Activated CD4-positive, alpha-beta T cell treated with anti-CD3 and anti-CD28 coated beads for 36 hours (primary cell): ENCODE measurements around the gene ADAMTS18. TPM values are rescaled to one million over a fixed set of nuclear protein-coding genes. Genes with fewer than 3 reads are reported as not detected.

Experiments
- ATAC-seq: fragments of 200-7000 bp; cut with Tn5 transposase; one replicate; pipeline ENCODE4 v1.10.0; 2021; ENCODE audit warnings: mild to moderate bottlenecking, moderate library complexity
- CTCF ChIA-PET: fragments of 350-600 bp; sonication (Branson Sonifier 250); formaldehyde crosslinking; loops from one replicate; lab custom pipeline; 2021; ENCODE audit warnings: antibody characterized with exemption; lab: Charles Lee
- POLR2A ChIA-PET: fragments of 350-600 bp; sonication (Branson Sonifier 250); formaldehyde crosslinking; loops from one replicate; lab custom pipeline; 2021; ENCODE audit warnings: antibody characterized with exemption, inconsistent platforms; lab: Charles Lee
- DNase-seq: peaks from one replicate; pipeline ENCODE4 v3.0.0-alpha.2; 2020
- H3K27ac Mint-ChIP-seq: one replicate; pipeline ENCODE4 v1.8.0; 2021; ENCODE audit warnings: mixed read lengths
- H3K27me3 Mint-ChIP-seq: one replicate; pipeline ENCODE4 v1.8.0; 2021; ENCODE audit warnings: mixed read lengths
- H3K36me3 Mint-ChIP-seq: one replicate; pipeline ENCODE4 v1.8.0; 2021; ENCODE audit warnings: low read depth, mixed read lengths
- H3K4me1 Mint-ChIP-seq: one replicate; pipeline ENCODE4 v1.8.0; 2021; ENCODE audit warnings: mixed read lengths
- H3K4me3 Mint-ChIP-seq: one replicate; pipeline ENCODE4 v1.8.0; 2021; ENCODE audit warnings: mild to moderate bottlenecking, moderate library complexity, mixed read lengths
- H3K9me3 Mint-ChIP-seq: one replicate; pipeline ENCODE4 v1.8.0; 2021; ENCODE audit warnings: low read depth, mixed read lengths
- intact Hi-C, 2 experiments: fragments of 100-400 bp; cut with DNase I in 1 of 2; cut with micrococcal nuclease in 1 of 2; formaldehyde crosslinking; loops; one replicate each; pipeline versions ENCODE4 v1.14.2 to v1.15.1; 2022 to 2024; cut with DNase I, micrococcal nuclease
- total RNA-seq, 2 experiments: library from RNA; stranded (reverse); gene quantifications; one replicate each; pipeline ENCODE4 v1.2.3, GENCODE V29; 2021

Gene ADAMTS18
- total RNA-seq, 2 experiments from 2014 or later = not detected

GRCh38 chr16:77322757-77323156 is 112.1 kb downstream of the ADAMTS18 start:
- intact Hi-C loops = no loop called here
- Mint-ChIP-seq H3K27ac (no peak overlapping the region), H3K9me3 (no peaks in the 10 kb centered on the region), H3K36me3 (no peaks in the 10 kb centered on the region), H3K4me1 (peaks cover 15% of the 10 kb centered on the region), H3K4me3 (no peak overlapping the region), H3K27me3 (peaks cover 19% of the 10 kb centered on the region)
- CTCF ChIA-PET = interaction anchor here (0.9 kb wide), 1 partner anchor 14 kb away, joined by 3 read pairs; no protein-coding TSS in a partner anchor
- no peak for ATAC-seq
- no peak for DNase-seq
- POLR2A ChIA-PET = no interaction called here

- no peak overlapping the region for H3K4me3 Mint-ChIP-seq
Observed at GRCh38 chr16:77317059-77317458, 117.8 kb downstream of the ADAMTS18 start.

GRCh38 chr16:77310877-77311276 is 124.0 kb downstream of the ADAMTS18 start:
- H3K4me1 Mint-ChIP-seq = peaks cover 28% of the 10 kb centered on the region
- CTCF ChIA-PET = interaction anchor here (1.6 kb wide), 1 partner anchor 74 kb away, joined by 4 read pairs; no protein-coding TSS in a partner anchor
- no peak overlapping the region for H3K27ac Mint-ChIP-seq
- DNase-seq = no peak
- intact Hi-C loops = no loop called here
- peaks cover 8% of the 10 kb centered on the region for H3K27me3 Mint-ChIP-seq
- no peak overlapping the region for H3K4me3 Mint-ChIP-seq
- H3K36me3 Mint-ChIP-seq = no peaks in the 10 kb centered on the region
- ATAC-seq = no peak
- POLR2A ChIA-PET = no interaction called here
- H3K9me3 Mint-ChIP-seq = peaks cover 2% of the 10 kb centered on the region

More at GRCh38 chr16:77317059-77317458, 117.8 kb downstream of the ADAMTS18 start:
- peak; percentile 57 for ATAC-seq
- intact Hi-C loops = no loop called here
- no peaks in the 10 kb centered on the region for H3K36me3 Mint-ChIP-seq
- H3K27ac Mint-ChIP-seq = no peak overlapping the region
- H3K9me3 Mint-ChIP-seq = peaks cover 2% of the 10 kb centered on the region
- ChIA-PET CTCF (no interaction called here), POLR2A (no interaction called here)
- H3K27me3 Mint-ChIP-seq = peaks cover 5% of the 10 kb centered on the region
- DNase-seq = no peak
- H3K4me1 Mint-ChIP-seq = no peaks in the 10 kb centered on the region

- intact Hi-C loops = loop anchor here (1.0 to 10.0 kb wide), 9 partner anchors 19 to 1959 kb away; partner anchors contain the start of genes MON1B (in 1 of the 2) and WWOX (in 1 of the 2)
- Mint-ChIP-seq H3K4me1 (peaks cover 28% of the 10 kb centered on the region), H3K36me3 (no peaks in the 10 kb centered on the region), H3K27me3 (peaks cover 14% of the 10 kb centered on the region), H3K4me3 (no peak overlapping the region), H3K27ac (peak overlapping the region; percentile 73), H3K9me3 (peaks cover 2% of the 10 kb centered on the region)
- POLR2A ChIA-PET = interaction anchor here (0.6 kb wide), 1 partner anchor 1658 kb away, joined by 5 read pairs; no protein-coding TSS in a partner anchor
- DNase-seq (no peak), ATAC-seq (peak; percentile 95)
- CTCF ChIA-PET = interaction anchor here (0.5 to 1.5 kb wide), 5 partner anchors 7 to 1644 kb away, joined by 3 to 4 read pairs (median 3); no protein-coding TSS in a partner anchor
Observed at GRCh38 chr16:77308163-77308561, 126.7 kb downstream of the ADAMTS18 start.

- ChIA-PET CTCF (interaction anchor here (0.5 to 1.5 kb wide), 4 partner anchors 17 to 1643 kb away, joined by 3 to 4 read pairs (median 4); no protein-coding TSS in a partner anchor), POLR2A (interaction anchor here (0.6 kb wide), 1 partner anchor 1657 kb away, joined by 5 read pairs; no protein-coding TSS in a partner anchor)
- peak overlapping the region; percentile 38 for H3K4me3 Mint-ChIP-seq
- H3K27me3 Mint-ChIP-seq = peaks cover 14% of the 10 kb centered on the region
- ATAC-seq (peak; percentile 64), DNase-seq (peak; percentile 55)
- intact Hi-C loops = loop anchor here (1.0 to 10.0 kb wide), 9 partner anchors 19 to 1960 kb away; partner anchors contain the start of genes MON1B (in 1 of the 2) and WWOX (in 1 of the 2)
- peak overlapping the region; percentile 84 for H3K27ac Mint-ChIP-seq
- H3K4me1 Mint-ChIP-seq = peaks cover 28% of the 10 kb centered on the region
- no peaks in the 10 kb centered on the region for H3K36me3 Mint-ChIP-seq
- no peaks in the 10 kb centered on the region for H3K9me3 Mint-ChIP-seq
Observed at GRCh38 chr16:77307426-77308162, 127.2 kb downstream of the ADAMTS18 start.

- ATAC-seq (no peak), DNase-seq (no peak)
- Mint-ChIP-seq H3K27ac (no peak overlapping the region), H3K27me3 (peaks cover 17% of the 10 kb centered on the region), H3K36me3 (no peaks in the 10 kb centered on the region), H3K4me3 (no peak overlapping the region), H3K4me1 (peaks cover 28% of the 10 kb centered on the region), H3K9me3 (no peaks in the 10 kb centered on the region)
- ChIA-PET POLR2A (no interaction called here), CTCF (interaction anchor here (1.1 kb wide), 1 partner anchor 70 kb away, joined by 4 read pairs; no protein-coding TSS in a partner anchor)
- intact Hi-C loops = loop anchor here (5.0 to 10.0 kb wide), 4 partner anchors 41 to 1961 kb away; partner anchors contain the start of gene WWOX (in 1 of the 2)
Observed at GRCh38 chr16:77306075-77306474, 128.8 kb downstream of the ADAMTS18 start.

- H3K36me3 Mint-ChIP-seq = no peaks in the 10 kb centered on the region
- CTCF ChIA-PET = interaction anchor here (0.7 kb wide), 1 partner anchor 31 kb away, joined by 3 read pairs; no protein-coding TSS in a partner anchor
- intact Hi-C loops = loop anchor here (5.0 to 10.0 kb wide), 4 partner anchors 42 to 1962 kb away; partner anchors contain the start of gene WWOX (in 1 of the 2)
- H3K27me3 Mint-ChIP-seq = peaks cover 19% of the 10 kb centered on the region
- no peaks in the 10 kb centered on the region for H3K9me3 Mint-ChIP-seq
- no peak for ATAC-seq
- POLR2A ChIA-PET = no interaction called here
- no peak for DNase-seq
- H3K4me1 Mint-ChIP-seq = peaks cover 24% of the 10 kb centered on the region
- H3K27ac Mint-ChIP-seq = no peak overlapping the region
- no peak overlapping the region for H3K4me3 Mint-ChIP-seq
Observed at GRCh38 chr16:77304877-77305276, 130.0 kb downstream of the ADAMTS18 start.

- DNase-seq (no peak), ATAC-seq (no peak)
- Mint-ChIP-seq H3K36me3 (no peaks in the 10 kb centered on the region), H3K4me1 (peaks cover 21% of the 10 kb centered on the region), H3K9me3 (no peaks in the 10 kb centered on the region), H3K27me3 (peaks cover 19% of the 10 kb centered on the region), H3K4me3 (no peak overlapping the region), H3K27ac (no peak overlapping the region)
- intact Hi-C loops = loop anchor here in 1 of 2 experiments (10.0 kb wide), 1 partner anchor 791 kb away; the partner anchor contains the start of gene WWOX
- CTCF ChIA-PET = no interaction called here
- POLR2A ChIA-PET = no interaction called here
Observed at GRCh38 chr16:77304134-77304533, 130.7 kb downstream of the ADAMTS18 start.

GRCh38 chr16:77302674-77303073 is 132.2 kb downstream of the ADAMTS18 start:
- CTCF ChIA-PET = interaction anchor here (0.6 kb wide), 1 partner anchor 986 kb away, joined by 3 read pairs; no protein-coding TSS in a partner anchor
- DNase-seq (no peak), ATAC-seq (no peak)
- H3K9me3 Mint-ChIP-seq = no peaks in the 10 kb centered on the region
- no peaks in the 10 kb centered on the region for H3K36me3 Mint-ChIP-seq
- peaks cover 12% of the 10 kb centered on the region for H3K4me1 Mint-ChIP-seq
- intact Hi-C loops = loop anchor here in 1 of 2 experiments (10.0 kb wide), 1 partner anchor 792 kb away; the partner anchor contains the start of gene WWOX
- H3K27ac Mint-ChIP-seq = no peak overlapping the region
- POLR2A ChIA-PET = no interaction called here
- H3K27me3 Mint-ChIP-seq = peaks cover 19% of the 10 kb centered on the region
- H3K4me3 Mint-ChIP-seq = no peak overlapping the region

- CTCF ChIA-PET = interaction anchor here (0.6 kb wide), 1 partner anchor 985 kb away, joined by 3 read pairs; no protein-coding TSS in a partner anchor
- intact Hi-C loops = loop anchor here in 1 of 2 experiments (10.0 kb wide), 1 partner anchor 793 kb away; the partner anchor contains the start of gene WWOX
- no peak overlapping the region for H3K4me3 Mint-ChIP-seq
Observed at GRCh38 chr16:77302249-77302648, 132.6 kb downstream of the ADAMTS18 start.

GRCh38 chr16:77300256-77300655 is 134.6 kb downstream of the ADAMTS18 start:
- Mint-ChIP-seq H3K27ac (no peak overlapping the region), H3K4me1 (no peaks in the 10 kb centered on the region), H3K36me3 (no peaks in the 10 kb centered on the region), H3K27me3 (peaks cover 10% of the 10 kb centered on the region), H3K9me3 (no peaks in the 10 kb centered on the region), H3K4me3 (no peak overlapping the region)
- ATAC-seq = no peak
- ChIA-PET CTCF (interaction anchor here (1.1 to 1.3 kb wide), 2 partner anchors 10 to 11 kb away, joined by 3 to 4 read pairs; no protein-coding TSS in a partner anchor), POLR2A (no interaction called here)
- intact Hi-C loops = loop anchor here in 1 of 2 experiments (10.0 kb wide), 1 partner anchor 795 kb away; the partner anchor contains the start of gene WWOX
- DNase-seq = no peak

More at GRCh38 chr16:77302249-77302648, 132.6 kb downstream of the ADAMTS18 start:
- Mint-ChIP-seq H3K36me3 (no peaks in the 10 kb centered on the region), H3K4me1 (peaks cover 8% of the 10 kb centered on the region), H3K9me3 (no peaks in the 10 kb centered on the region), H3K27me3 (peaks cover 16% of the 10 kb centered on the region), H3K27ac (no peak overlapping the region)
- no peak for DNase-seq
- POLR2A ChIA-PET = no interaction called here
- no peak for ATAC-seq
